Left ventricle myocardium inferior (tissue), 1 donor: ENCODE data around the gene PSMD7. TPM values are rescaled to one million over a fixed set of nuclear protein-coding genes. Genes with fewer than 3 reads are reported as not detected.
"Not testable (repeated sequence)": the region's sequence is repeated elsewhere in the genome, so short reads cannot be mapped to it uniquely, and the experiment has no call there.

ENCODE experiments used
- DNase-seq: peaks from one replicate; pipeline ENCODE4 v3.0.0-alpha.2; 2020
- H3K27ac ChIP-seq: fragments of 200-600 bp; replicated peaks from 2 replicates; pipeline ENCODE4 v1.8.0; 2021
- H3K27me3 ChIP-seq: fragments of 200-600 bp; 2 replicates; pipeline ENCODE4 v1.8.0; 2021; ENCODE audit warnings: low read depth
- H3K36me3 ChIP-seq: fragments of 200-600 bp; 2 replicates; pipeline ENCODE4 v1.8.0; 2021
- H3K4me1 ChIP-seq: fragments of 200-600 bp; 2 replicates; pipeline ENCODE4 v1.8.0; 2021
- H3K4me3 ChIP-seq: fragments of 200-600 bp; 2 replicates; pipeline ENCODE4 v1.8.0; 2021; ENCODE audit warnings: mild to moderate bottlenecking, moderate library complexity
- H3K9me3 ChIP-seq: fragments of 200-600 bp; replicated peaks from 2 replicates; pipeline ENCODE4 v1.8.0; 2021
- intact Hi-C: fragments of 100-400 bp; cut with micrococcal nuclease; formaldehyde crosslinking; loops from one replicate; pipeline ENCODE4 v1.11.0; 2022
- total RNA-seq: library from RNA; stranded (reverse); fragmentation: NEBNext Ultra II Directional; extraction: Animal tissue kit (Norgen Biotek cat#: 25700); gene quantifications from one replicate; pipeline ENCODE4 v1.2.1, GENCODE V29; 2021
- TF ChIP-seq, protein P1 (sequence below): fragments of 200-600 bp; IDR thresholded peaks from 2 replicates; pipeline ENCODE4 v1.8.0; 2021; ENCODE audit warnings: antibody characterized with exemption, mild to moderate bottlenecking, borderline replicate concordance
- donor health status: DM: no; HTN: yes; CAD: no; lungs with severe emphysema.

PSMD7 gene
- total RNA-seq, 1 donor from 2014 or later, result 123 TPM

DNA sequence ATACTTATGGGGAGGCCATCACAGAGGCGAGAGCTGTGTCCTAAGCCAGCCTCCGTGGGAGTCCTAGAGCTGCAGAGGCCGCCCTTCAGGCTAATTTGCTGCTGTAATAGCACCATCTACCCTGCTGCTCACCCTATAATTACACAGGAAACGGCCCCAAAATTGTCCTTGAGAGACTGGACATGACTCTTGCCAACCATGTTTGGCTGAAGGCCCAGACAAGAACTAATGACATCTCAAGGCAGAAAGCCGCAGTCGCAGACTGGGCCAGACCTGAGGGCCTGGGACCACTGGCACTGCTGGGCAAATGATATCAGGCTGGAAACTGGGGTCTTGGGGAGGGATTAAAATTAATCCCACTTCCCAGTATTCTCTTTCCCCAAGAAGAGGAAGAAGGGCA is 24.1 kb downstream of the PSMD7 start:
- Histone ChIP-seq H3K27me3 (no peaks in the 10 kb centered on the region), H3K4me1 (peaks cover 37% of the 10 kb centered on the region), H3K9me3 (no peaks in the 10 kb centered on the region), H3K36me3 (peaks cover 7% of the 10 kb centered on the region), H3K4me3 (no peak overlapping the region), H3K27ac (peak overlapping the region; percentile 83)
- intact Hi-C loops, result no loop called here
- TF ChIP-seq, protein P1, sequence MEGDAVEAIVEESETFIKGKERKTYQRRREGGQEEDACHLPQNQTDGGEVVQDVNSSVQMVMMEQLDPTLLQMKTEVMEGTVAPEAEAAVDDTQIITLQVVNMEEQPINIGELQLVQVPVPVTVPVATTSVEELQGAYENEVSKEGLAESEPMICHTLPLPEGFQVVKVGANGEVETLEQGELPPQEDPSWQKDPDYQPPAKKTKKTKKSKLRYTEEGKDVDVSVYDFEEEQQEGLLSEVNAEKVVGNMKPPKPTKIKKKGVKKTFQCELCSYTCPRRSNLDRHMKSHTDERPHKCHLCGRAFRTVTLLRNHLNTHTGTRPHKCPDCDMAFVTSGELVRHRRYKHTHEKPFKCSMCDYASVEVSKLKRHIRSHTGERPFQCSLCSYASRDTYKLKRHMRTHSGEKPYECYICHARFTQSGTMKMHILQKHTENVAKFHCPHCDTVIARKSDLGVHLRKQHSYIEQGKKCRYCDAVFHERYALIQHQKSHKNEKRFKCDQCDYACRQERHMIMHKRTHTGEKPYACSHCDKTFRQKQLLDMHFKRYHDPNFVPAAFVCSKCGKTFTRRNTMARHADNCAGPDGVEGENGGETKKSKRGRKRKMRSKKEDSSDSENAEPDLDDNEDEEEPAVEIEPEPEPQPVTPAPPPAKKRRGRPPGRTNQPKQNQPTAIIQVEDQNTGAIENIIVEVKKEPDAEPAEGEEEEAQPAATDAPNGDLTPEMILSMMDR, result no peak
- no peak for DNase-seq

DNA sequence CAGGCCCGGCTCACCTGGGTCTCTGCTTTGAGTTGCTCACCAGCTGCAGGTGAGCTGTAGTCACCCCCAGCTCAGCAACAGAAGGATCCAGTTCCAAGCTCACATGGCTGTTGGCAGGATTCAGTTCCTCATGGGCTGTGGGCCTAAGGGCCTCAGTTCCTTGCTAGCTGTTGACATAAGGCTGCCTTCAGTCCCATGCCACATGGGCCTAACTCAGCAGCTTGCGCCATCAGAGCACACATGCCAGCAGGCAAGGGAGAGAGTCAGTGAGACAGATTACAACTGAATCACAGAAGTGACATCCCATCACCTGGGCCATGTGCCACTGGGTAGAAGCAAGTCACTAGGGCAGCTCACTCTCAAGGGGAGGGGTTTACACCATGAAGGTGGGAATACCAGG is 24.7 kb downstream of the PSMD7 start:
- intact Hi-C loops, result no loop called here
- no peak for DNase-seq
- Histone ChIP-seq H3K9me3 (no peaks in the 10 kb centered on the region), H3K4me3 (no peak overlapping the region), H3K27me3 (no peaks in the 10 kb centered on the region), H3K36me3 (peaks cover 13% of the 10 kb centered on the region), H3K27ac (peak overlapping the region; percentile 83), H3K4me1 (peaks cover 37% of the 10 kb centered on the region)
- TF ChIP-seq, protein P1, result no peak

DNA sequence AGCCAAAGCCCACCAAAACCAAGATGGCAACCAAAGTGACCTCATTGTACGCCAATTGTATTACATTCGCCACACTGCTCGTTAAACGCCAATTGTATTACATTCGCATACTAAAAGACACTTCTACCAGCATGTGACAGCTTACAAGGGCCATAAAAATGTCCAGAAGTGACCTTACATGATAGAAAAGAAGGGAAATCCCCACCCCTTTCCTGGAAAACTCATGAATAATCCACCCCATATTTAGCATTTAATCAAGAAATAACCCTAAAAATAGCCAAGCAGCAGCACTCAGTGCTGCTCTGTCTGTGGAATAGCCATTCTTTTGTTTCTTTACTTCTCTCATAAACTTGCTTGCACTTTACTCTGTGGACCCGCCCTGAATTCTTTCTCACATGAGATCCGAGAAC is 25.7 kb downstream of the PSMD7 start:
- no peaks in the 10 kb centered on the region for H3K9me3 ChIP-seq
- TF ChIP-seq, protein P1, result no peak
- no peaks in the 10 kb centered on the region for H3K27me3 ChIP-seq
- H3K4me1 ChIP-seq, result peaks cover 37% of the 10 kb centered on the region
- intact Hi-C loops, result no loop called here
- peaks cover 23% of the 10 kb centered on the region for H3K36me3 ChIP-seq
- no peak for DNase-seq
- H3K4me3 ChIP-seq, result no peak overlapping the region
- H3K27ac ChIP-seq, result peak overlapping the region; percentile 83

DNA sequence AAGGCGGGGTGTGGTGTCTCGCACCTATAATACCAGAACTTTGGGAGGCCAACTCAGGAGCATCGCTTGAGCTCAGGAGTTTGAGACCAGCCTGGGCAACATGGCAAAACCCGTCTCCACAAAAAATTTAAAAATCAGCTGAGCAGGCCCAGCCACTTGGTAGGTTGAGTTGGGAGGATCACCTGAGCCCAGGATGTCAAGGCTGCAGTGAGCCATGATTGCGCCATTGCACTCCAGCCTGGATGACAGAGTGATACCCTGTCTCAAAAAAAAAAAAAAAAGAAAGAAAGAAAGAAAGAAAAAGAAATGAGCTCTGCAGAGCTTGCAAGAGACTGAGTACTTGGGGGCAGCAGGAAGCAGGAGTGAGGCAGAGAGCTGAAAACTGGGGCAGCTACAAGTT is 28.2 kb downstream of the PSMD7 start:
- intact Hi-C loops, H3K4me3 ChIP-seq, H3K27ac ChIP-seq: not testable (repeated sequence)

DNA sequence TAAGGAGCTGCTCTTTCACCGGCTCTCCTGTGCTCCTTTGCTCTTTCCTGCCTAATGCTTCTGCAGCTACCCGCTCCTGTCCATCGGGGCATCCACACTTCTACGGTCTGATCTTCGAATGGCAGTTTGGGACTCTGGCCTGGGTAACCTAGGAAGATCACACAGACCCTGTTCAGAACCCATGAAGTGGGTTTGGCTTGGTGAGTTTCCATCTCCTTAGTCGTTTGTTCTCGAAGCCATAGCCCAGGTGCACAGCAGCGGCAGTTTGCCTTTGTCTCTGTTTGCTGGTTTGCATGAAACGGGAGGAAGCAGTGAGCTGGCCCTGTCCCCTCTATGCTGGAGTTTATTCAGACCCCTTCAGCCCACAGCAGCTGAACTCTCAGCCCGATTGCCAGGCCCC is 29.0 kb downstream of the PSMD7 start:
- TF ChIP-seq, protein P1, result no peak
- Histone ChIP-seq H3K36me3 (peaks cover 40% of the 10 kb centered on the region), H3K4me1 (peaks cover 32% of the 10 kb centered on the region), H3K27me3 (no peaks in the 10 kb centered on the region), H3K27ac (no peak overlapping the region), H3K4me3 (no peak overlapping the region), H3K9me3 (no peaks in the 10 kb centered on the region)
- intact Hi-C loops, result no loop called here
- no peak for DNase-seq

More for the DNA sequence above, 28.2 kb downstream of the PSMD7 start:
- H3K9me3 ChIP-seq, DNase-seq, H3K27me3 ChIP-seq: not testable (repeated sequence)
- Histone ChIP-seq H3K36me3 (peaks cover 31% of the 10 kb centered on the region), H3K4me1 (peaks cover 37% of the 10 kb centered on the region)

DNA sequence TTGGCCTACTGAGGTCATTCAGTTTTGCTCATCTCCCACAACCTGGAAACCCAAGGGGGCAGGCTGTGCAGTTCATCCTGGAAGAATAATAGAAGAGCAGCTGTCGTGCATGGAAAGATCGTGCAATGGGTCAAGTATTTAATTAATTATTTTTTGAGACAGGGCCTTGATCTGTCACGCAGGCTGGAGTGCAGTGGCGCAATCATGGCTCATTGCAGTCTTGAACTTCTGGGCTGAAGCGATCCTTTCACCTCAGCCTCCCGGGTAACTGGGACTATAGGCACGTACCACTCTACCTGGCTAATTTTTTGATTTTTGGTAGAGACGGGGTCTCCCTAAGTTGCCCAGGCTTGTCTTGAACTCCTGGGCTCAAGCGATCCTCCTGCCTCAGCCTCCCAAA is 31.7 kb downstream of the PSMD7 start:
- intact Hi-C loops, H3K27ac ChIP-seq, H3K9me3 ChIP-seq, H3K27me3 ChIP-seq, H3K4me3 ChIP-seq, H3K4me1 ChIP-seq, DNase-seq: not testable (repeated sequence)
- H3K36me3 ChIP-seq, result peaks cover 64% of the 10 kb centered on the region

DNA sequence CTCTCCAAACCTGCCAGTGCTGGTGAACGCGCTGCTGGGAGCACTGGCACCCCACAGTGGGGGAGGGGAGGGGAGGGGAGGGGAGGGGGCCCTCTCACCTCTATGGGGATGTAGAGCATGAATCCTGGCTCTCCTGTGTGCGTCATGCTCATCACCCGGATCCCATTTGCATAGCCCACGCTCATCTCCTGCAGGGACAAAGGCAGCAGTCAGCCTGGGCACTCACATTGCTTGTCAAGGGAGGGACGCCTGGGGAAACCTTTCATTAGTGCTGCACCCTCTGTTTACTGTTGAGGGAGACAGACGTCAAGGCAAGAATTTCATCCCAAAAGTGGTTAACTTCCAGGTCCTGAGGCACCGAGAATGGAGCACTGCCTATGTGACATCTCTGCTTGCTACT is 35.9 kb downstream of the PSMD7 start:
- H3K4me3 ChIP-seq, H3K4me1 ChIP-seq, H3K9me3 ChIP-seq, H3K27me3 ChIP-seq, intact Hi-C loops, H3K27ac ChIP-seq, DNase-seq: not testable (repeated sequence)
- peaks cover 60% of the 10 kb centered on the region for H3K36me3 ChIP-seq

DNA sequence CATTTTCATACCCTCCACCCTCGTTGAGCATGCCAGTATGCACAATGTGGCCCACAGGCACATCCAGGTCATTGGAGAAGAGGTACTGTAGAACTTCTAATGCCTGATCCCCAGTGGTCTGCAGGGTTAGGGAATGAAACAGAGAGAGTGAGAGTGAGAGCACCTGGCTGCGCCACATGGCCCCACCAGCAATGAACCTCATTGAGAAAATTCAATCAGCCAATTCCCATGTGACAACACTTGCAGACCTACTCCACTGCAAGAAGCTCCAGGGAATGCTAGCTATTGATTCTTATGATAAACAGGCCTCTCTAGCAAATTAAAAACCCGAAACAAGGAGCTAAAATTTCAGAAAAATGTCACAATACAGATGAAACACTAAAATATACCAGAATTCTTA is 40.9 kb downstream of the PSMD7 start:
- H3K27ac ChIP-seq, intact Hi-C loops, H3K9me3 ChIP-seq, DNase-seq, H3K4me1 ChIP-seq, H3K4me3 ChIP-seq, H3K27me3 ChIP-seq: not testable (repeated sequence)
- H3K36me3 ChIP-seq, result peaks cover 70% of the 10 kb centered on the region

DNA sequence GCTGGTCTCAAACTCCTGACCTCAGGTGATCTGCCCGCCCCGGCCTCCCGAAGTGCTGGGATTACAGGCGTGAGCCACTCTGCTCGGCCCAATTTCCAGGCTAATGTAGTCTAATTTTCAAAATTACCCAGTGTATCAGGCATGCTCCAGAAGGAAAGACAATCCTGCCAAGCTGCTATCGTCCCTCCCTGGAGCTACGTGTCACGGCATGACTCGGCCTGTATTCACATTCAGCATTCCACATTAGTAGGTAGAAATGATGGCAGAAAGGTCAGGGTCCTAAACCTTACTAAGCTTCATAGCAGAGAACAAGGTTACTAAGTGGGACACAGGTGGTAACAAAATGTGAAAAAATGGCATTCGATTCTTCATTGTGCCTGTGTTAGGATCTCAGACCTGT is 42.6 kb downstream of the PSMD7 start:
- peaks cover 79% of the 10 kb centered on the region for H3K36me3 ChIP-seq
- H3K27me3 ChIP-seq, H3K4me3 ChIP-seq, intact Hi-C loops, H3K9me3 ChIP-seq, H3K4me1 ChIP-seq, H3K27ac ChIP-seq, DNase-seq: not testable (repeated sequence)

DNA sequence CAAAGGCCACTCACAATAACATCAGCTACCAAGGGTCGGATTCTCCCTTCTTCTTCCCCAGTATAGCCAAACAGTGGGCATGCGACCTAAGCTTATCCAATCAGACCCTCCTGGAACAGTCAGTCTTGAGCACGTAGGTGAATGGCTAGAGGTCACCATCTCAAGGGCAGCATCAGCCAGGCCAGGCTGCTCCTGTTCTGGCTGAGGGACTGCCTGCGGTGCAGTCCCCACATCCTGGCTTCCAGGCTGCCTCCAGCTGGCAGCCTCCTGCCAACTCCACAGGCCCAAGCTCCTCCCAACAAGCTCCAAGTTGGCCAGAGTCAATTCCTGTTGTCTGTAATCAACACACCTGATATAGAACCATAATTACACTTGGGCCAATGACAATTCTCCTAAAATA is 56.4 kb downstream of the PSMD7 start:
- Histone ChIP-seq H3K36me3 (peaks cover 73% of the 10 kb centered on the region), H3K27ac (peak overlapping the region; percentile 54)
- H3K4me1 ChIP-seq, intact Hi-C loops, H3K9me3 ChIP-seq, H3K27me3 ChIP-seq, H3K4me3 ChIP-seq: not testable (repeated sequence)
- peak; percentile 20 for DNase-seq
